Activated CD4-positive, alpha-beta memory T cell treated with anti-CD3 and anti-CD28 coated beads, Interleukin-2, amount 10 ng/mL, durations not matched to agents 7 days and 5 days (primary cell): ENCODE data around the gene RNASEH2C. TPM values are rescaled to one million over a fixed set of nuclear protein-coding genes. Genes with fewer than 3 reads are reported as not detected.
A peak's percentile ranks its signal among the peaks of the same experiment; 100 is the strongest.
"Not testable (repeated sequence)": the region's sequence is repeated elsewhere in the genome, so short reads cannot be mapped to it uniquely, and the experiment has no call there.

Experiments
- CTCF ChIA-PET: fragments of 350-600 bp; sonication (Branson Sonifier 250); formaldehyde crosslinking; loops from one replicate; lab custom pipeline; 2021; ENCODE audit warnings: antibody characterized with exemption, inconsistent platforms; lab: Charles Lee
- POLR2A ChIA-PET: fragments of 350-600 bp; sonication (Branson Sonifier 250); formaldehyde crosslinking; loops from one replicate; lab custom pipeline; 2021; ENCODE audit warnings: antibody characterized with exemption; lab: Charles Lee
- DNase-seq: peaks from one replicate; pipeline ENCODE4 v3.0.0-alpha.2; 2020
- H3K27ac Mint-ChIP-seq: one replicate; pipeline ENCODE4 v1.8.0; 2021; ENCODE audit warnings: mild to moderate bottlenecking, mixed read lengths
- H3K27me3 Mint-ChIP-seq: one replicate; pipeline ENCODE4 v1.8.0; 2021; ENCODE audit warnings: mixed read lengths
- H3K36me3 Mint-ChIP-seq: one replicate; pipeline ENCODE4 v1.8.0; 2021; ENCODE audit warnings: low read depth, mixed read lengths
- H3K4me1 Mint-ChIP-seq: one replicate; pipeline ENCODE4 v1.8.0; 2021; ENCODE audit warnings: mixed read lengths
- H3K4me3 Mint-ChIP-seq: one replicate; pipeline ENCODE4 v1.8.0; 2021; ENCODE audit warnings: mild to moderate bottlenecking, mixed read lengths
- H3K9me3 Mint-ChIP-seq: one replicate; pipeline ENCODE4 v1.8.0; 2021; ENCODE audit warnings: mixed read lengths
- total RNA-seq, 2 experiments: library from RNA; stranded (reverse); gene quantifications; one replicate each; pipeline ENCODE4 v1.2.3, GENCODE V29; 2021

RNASEH2C gene
- total RNA-seq, 2 experiments from 2014 or later, result 80.3 to 81.9 TPM

DNA sequence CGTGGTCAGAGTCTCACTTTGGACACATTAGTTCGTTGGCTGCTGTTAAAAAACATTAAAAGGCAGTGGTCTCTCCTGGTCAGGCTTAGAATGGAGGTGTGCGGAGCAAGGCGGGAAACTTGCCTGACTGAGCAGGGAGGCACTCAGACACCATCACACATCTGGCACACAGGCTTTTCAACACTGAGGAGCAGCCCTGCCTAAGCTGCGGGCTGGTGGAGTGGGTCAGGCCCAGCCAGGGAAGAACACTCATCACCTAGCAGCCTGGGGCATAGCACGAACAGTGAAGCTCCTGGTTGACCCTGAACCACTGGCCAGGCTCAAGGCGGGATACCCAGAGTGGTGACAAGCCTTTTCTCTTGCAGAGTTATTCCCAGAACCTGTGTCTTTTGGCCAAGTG is 4.3 kb downstream of the RNASEH2C start:
- CTCF ChIA-PET, result interaction anchor here (1.5 kb wide), 1 partner anchor 63 kb away, joined by 3 read pairs; no protein-coding TSS in a partner anchor
- Mint-ChIP-seq H3K9me3 (no peaks in the 10 kb centered on the region), H3K27ac (no peak overlapping the region), H3K27me3 (no peaks in the 10 kb centered on the region), H3K36me3 (peaks cover 75% of the 10 kb centered on the region), H3K4me1 (peaks cover 60% of the 10 kb centered on the region), H3K4me3 (no peak overlapping the region)
- DNase-seq, result no peak
- POLR2A ChIA-PET, result no interaction called here

GRCh38 chr11:65714433-65714832 is 6.2 kb downstream of the RNASEH2C start:
- POLR2A ChIA-PET, result interaction anchor here (1.7 kb wide), 1 partner anchor 288 kb away, joined by 4 read pairs; the partner anchor contains the start of genes BANF1 and EIF1AD
- H3K4me3 Mint-ChIP-seq, result peak overlapping the region; percentile 32

GRCh38 chr11:65713212-65713969 is 7.2 kb downstream of the RNASEH2C start:
- Mint-ChIP-seq H3K9me3 (no peaks in the 10 kb centered on the region), H3K4me1 (peaks cover 53% of the 10 kb centered on the region), H3K27ac (peak overlapping the region; percentile 47), H3K27me3 (no peaks in the 10 kb centered on the region), H3K36me3 (peaks cover 56% of the 10 kb centered on the region), H3K4me3 (peak overlapping the region; percentile 82)
- DNase-seq, result no peak
- CTCF ChIA-PET, result interaction anchor here (0.6 to 5.0 kb wide), 7 partner anchors 16 to 331 kb away, joined by 3 to 46 read pairs (median 14); partner anchors contain the start of genes AP5B1 and SNX32
- POLR2A ChIA-PET, result interaction anchor here (1.0 to 2.9 kb wide), 8 partner anchors 8 to 292 kb away, joined by 3 to 33 read pairs (median 4); partner anchors contain the start of genes AP5B1, BANF1, CCDC85B and EIF1AD

More at GRCh38 chr11:65714433-65714832, 6.2 kb downstream of the RNASEH2C start:
- CTCF ChIA-PET, result interaction anchor here (5.0 kb wide), 1 partner anchor 56 kb away, joined by 35 read pairs; no protein-coding TSS in a partner anchor
- Mint-ChIP-seq H3K27me3 (no peaks in the 10 kb centered on the region), H3K9me3 (no peaks in the 10 kb centered on the region), H3K36me3 (peaks cover 66% of the 10 kb centered on the region), H3K27ac (no peak overlapping the region), H3K4me1 (peaks cover 62% of the 10 kb centered on the region)
- DNase-seq, result no peak

GRCh38 chr11:65712633-65713076 is 7.9 kb downstream of the RNASEH2C start:
- CTCF ChIA-PET, result interaction anchor here (1.1 to 5.0 kb wide), 24 partner anchors 9 to 351 kb away, joined by 3 to 46 read pairs (median 6); partner anchors contain the start of genes AP5B1, CCDC85B, FIBP and MUS81
- no peak for DNase-seq
- Mint-ChIP-seq H3K4me3 (peak overlapping the region; percentile 82), H3K36me3 (peaks cover 48% of the 10 kb centered on the region), H3K4me1 (peaks cover 48% of the 10 kb centered on the region), H3K27me3 (no peaks in the 10 kb centered on the region), H3K27ac (peak overlapping the region; percentile 95), H3K9me3 (no peaks in the 10 kb centered on the region)
- POLR2A ChIA-PET, result interaction anchor here (0.7 to 2.9 kb wide), 26 partner anchors 8 to 576 kb away, joined by 3 to 33 read pairs (median 5); partner anchors contain the start of genes AP5B1, BANF1, CCDC85B and EIF1AD

GRCh38 chr11:65711785-65712632 is 8.6 kb downstream of the RNASEH2C start, which contains the start of gene KAT5:
KAT5 (plus strand) TSS chr11:65712252; CDS start chr11:65712268, 16 bp downstream.
- Mint-ChIP-seq H3K27me3 (no peaks in the 10 kb centered on the region), H3K4me3 (peak within 1 kb of the TSS; percentile 82), H3K4me1 (peaks cover 42% of the 10 kb centered on the region), H3K9me3 (no peaks in the 10 kb centered on the region), H3K27ac (peak within 1 kb of the TSS; percentile 95), H3K36me3 (peaks cover 42% of the 10 kb centered on the region)
- DNase-seq, result peak; percentile 99
- POLR2A ChIA-PET, result interaction anchor here (0.5 to 2.9 kb wide), 46 partner anchors 9 to 577 kb away, joined by 3 to 33 read pairs (median 3); partner anchors contain the start of genes AP5B1, CCDC85B, CST6 and CTSW
- CTCF ChIA-PET, result interaction anchor here (0.6 to 5.0 kb wide), 47 partner anchors 10 to 437 kb away, joined by 3 to 46 read pairs (median 4); partner anchors contain the start of genes AP5B1, CCDC85B, CFL1 and FIBP

DNA sequence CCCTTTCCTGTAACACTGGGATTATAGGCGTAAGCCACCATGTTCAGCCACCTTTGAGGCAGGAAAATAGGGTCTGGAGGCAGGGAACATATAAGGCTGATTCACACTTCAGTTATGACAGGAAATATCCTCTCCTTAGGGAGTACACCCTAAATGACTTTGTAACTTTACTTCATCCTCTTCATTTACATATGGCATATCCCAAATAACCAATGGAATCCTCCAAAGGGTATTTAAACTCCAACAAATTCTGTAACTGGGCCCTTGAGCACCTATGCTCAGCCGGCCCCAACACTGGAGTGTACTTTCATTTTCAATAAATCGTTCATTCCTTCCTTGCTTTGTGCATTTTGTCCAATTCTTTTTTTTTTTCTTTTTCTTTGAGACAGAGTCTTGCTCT is 10.2 kb downstream of the RNASEH2C start:
- ChIA-PET CTCF (interaction anchor here (0.9 to 5.0 kb wide), 8 partner anchors 11 to 182 kb away, joined by 5 to 46 read pairs (median 29); partner anchors contain the start of genes AP5B1, CCDC85B, FIBP and RNASEH2C), POLR2A (interaction anchor here (1.5 to 2.9 kb wide), 3 partner anchors 11 to 179 kb away, joined by 4 to 33 read pairs (median 24); partner anchors contain the start of genes AP5B1 and RNASEH2C)
- H3K4me1 Mint-ChIP-seq, result peaks cover 40% of the 10 kb centered on the region
- H3K27ac Mint-ChIP-seq, result peak overlapping the region; percentile 19
- H3K27me3 Mint-ChIP-seq, result no peaks in the 10 kb centered on the region
- H3K4me3 Mint-ChIP-seq, result no peak overlapping the region
- no peaks in the 10 kb centered on the region for H3K9me3 Mint-ChIP-seq
- no peak for DNase-seq
- peaks cover 27% of the 10 kb centered on the region for H3K36me3 Mint-ChIP-seq

GRCh38 chr11:65709661-65710060 is 10.9 kb downstream of the RNASEH2C start:
- Mint-ChIP-seq H3K4me1 (peaks cover 34% of the 10 kb centered on the region), H3K9me3 (no peaks in the 10 kb centered on the region), H3K27me3 (no peaks in the 10 kb centered on the region), H3K36me3 (peaks cover 19% of the 10 kb centered on the region), H3K27ac (no peak overlapping the region), H3K4me3 (no peak overlapping the region)
- DNase-seq, result no peak
- POLR2A ChIA-PET, result interaction anchor here (0.7 kb wide), 1 partner anchor 16 kb away, joined by 3 read pairs; no protein-coding TSS in a partner anchor
- CTCF ChIA-PET, result interaction anchor here (1.5 kb wide), 1 partner anchor 108 kb away, joined by 5 read pairs; no protein-coding TSS in a partner anchor

GRCh38 chr11:65708451-65708850 is 12.1 kb downstream of the RNASEH2C start:
- CTCF ChIA-PET, result interaction anchor here (1.1 to 1.5 kb wide), 2 partner anchors 61 to 109 kb away, joined by 3 to 5 read pairs; no protein-coding TSS in a partner anchor
- DNase-seq, result no peak
- POLR2A ChIA-PET, result no interaction called here
- Mint-ChIP-seq H3K4me3 (no peak overlapping the region), H3K4me1 (peaks cover 27% of the 10 kb centered on the region), H3K27me3 (peaks cover 3% of the 10 kb centered on the region), H3K9me3 (no peaks in the 10 kb centered on the region), H3K36me3 (peaks cover 10% of the 10 kb centered on the region), H3K27ac (no peak overlapping the region)

GRCh38 chr11:65707002-65707401 is 13.6 kb downstream of the RNASEH2C start:
- peaks cover 10% of the 10 kb centered on the region for H3K27me3 Mint-ChIP-seq
- POLR2A ChIA-PET, H3K27ac Mint-ChIP-seq, H3K4me3 Mint-ChIP-seq, DNase-seq, H3K36me3 Mint-ChIP-seq, H3K9me3 Mint-ChIP-seq: not testable (repeated sequence)
- CTCF ChIA-PET, result interaction anchor here (3.1 kb wide), 1 partner anchor 13 kb away, joined by 25 read pairs; no protein-coding TSS in a partner anchor
- peaks cover 22% of the 10 kb centered on the region for H3K4me1 Mint-ChIP-seq

DNA sequence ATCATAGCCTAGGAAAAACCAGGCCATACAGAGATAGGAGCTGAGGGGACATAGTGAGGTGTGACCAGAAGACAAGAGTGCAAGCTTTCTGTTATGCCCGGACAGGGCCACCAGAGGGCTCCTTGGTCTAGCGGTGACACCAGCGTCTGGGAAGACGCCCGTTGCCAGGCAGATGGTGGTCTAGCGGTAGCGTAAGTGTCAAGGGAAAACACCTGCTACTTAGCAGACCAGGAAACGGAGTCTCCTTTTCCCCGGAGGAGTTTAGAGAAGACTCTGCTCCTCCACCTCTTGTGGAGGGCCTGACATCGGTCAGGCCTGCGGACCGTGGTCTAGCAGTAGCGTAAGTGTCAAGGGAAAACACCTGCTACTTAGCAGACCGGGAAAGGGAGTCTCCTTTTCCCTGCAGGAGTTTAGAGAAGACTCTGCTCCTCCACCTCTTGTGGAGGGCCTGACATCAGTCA is 14.3 kb downstream of the RNASEH2C start:
- DNase-seq, result peak; percentile 84
- H3K36me3 Mint-ChIP-seq, H3K27ac Mint-ChIP-seq, H3K4me3 Mint-ChIP-seq, H3K9me3 Mint-ChIP-seq: not testable (repeated sequence)
- CTCF ChIA-PET, result interaction anchor here (0.7 to 3.1 kb wide), 15 partner anchors 12 to 346 kb away, joined by 3 to 25 read pairs (median 3); partner anchors contain the start of genes CCDC85B and SF3B2
- POLR2A ChIA-PET, result interaction anchor here (0.6 kb wide), 1 partner anchor 14 kb away, joined by 3 read pairs; no protein-coding TSS in a partner anchor
- Mint-ChIP-seq H3K4me1 (peaks cover 21% of the 10 kb centered on the region), H3K27me3 (peaks cover 10% of the 10 kb centered on the region)

GRCh38 chr11:65703846-65704245 is 16.8 kb downstream of the RNASEH2C start:
- H3K9me3 Mint-ChIP-seq, result peaks cover 2% of the 10 kb centered on the region
- peaks cover 12% of the 10 kb centered on the region for H3K4me1 Mint-ChIP-seq
- no peaks in the 10 kb centered on the region for H3K36me3 Mint-ChIP-seq
- CTCF ChIA-PET, result interaction anchor here (1.3 to 3.1 kb wide), 5 partner anchors 10 to 341 kb away, joined by 4 to 25 read pairs (median 15); no protein-coding TSS in a partner anchor
- DNase-seq, result no peak
- H3K27ac Mint-ChIP-seq, result no peak overlapping the region
- POLR2A ChIA-PET, result no interaction called here
- no peak overlapping the region for H3K4me3 Mint-ChIP-seq
- peaks cover 20% of the 10 kb centered on the region for H3K27me3 Mint-ChIP-seq
